CD8-positive, alpha-beta memory T cell (primary cell): Measurements from ENCODE around the gene OSGIN1. TPM values are rescaled to one million over a fixed set of nuclear protein-coding genes. Genes with fewer than 3 reads are reported as not detected.
A peak's percentile ranks its signal among the peaks of the same experiment; 100 is the strongest.

Experiments used
- CTCF ChIA-PET: fragments of 350-600 bp; sonication (Branson Sonifier 250); formaldehyde crosslinking; loops from one replicate; lab custom pipeline; 2021; ENCODE audit warnings: antibody characterized with exemption; lab: Charles Lee
- POLR2A ChIA-PET: fragments of 350-600 bp; sonication (Branson Sonifier 250); formaldehyde crosslinking; loops from one replicate; lab custom pipeline; 2021; ENCODE audit warnings: antibody characterized with exemption; lab: Charles Lee
- DNase-seq, 5 donors: peaks; one replicate each; pipeline versions ENCODE4 v3.0.0 to v3.0.0-alpha.2; 2020 to 2022; ENCODE audit warnings: mixed read lengths in 1 of 5
- H3K27ac ChIP-seq: one replicate; pipeline ENCODE4 v1.7.0; 2013; ENCODE audit warnings: low read depth, mild to moderate bottlenecking, low read length, moderate library complexity
- H3K27me3 ChIP-seq: 2 replicates; pipeline ENCODE4 v1.7.0; 2013; ENCODE audit warnings: low read length, mild to moderate bottlenecking; ENCODE audit not compliant: insufficient read depth, poor library complexity, severe bottlenecking
- H3K36me3 ChIP-seq: 2 replicates; pipeline ENCODE4 v1.7.0; 2013; ENCODE audit warnings: mild to moderate bottlenecking, low read length, moderate library complexity; ENCODE audit not compliant: insufficient read depth
- H3K4me1 ChIP-seq: 2 replicates; pipeline ENCODE4 v1.7.0; 2013; ENCODE audit warnings: mild to moderate bottlenecking, low read length, moderate library complexity; ENCODE audit not compliant: insufficient read depth
- H3K4me3 ChIP-seq: 2 replicates; pipeline ENCODE4 v1.7.0; 2013; ENCODE audit warnings: mild to moderate bottlenecking, low read length
- H3K9me3 ChIP-seq: 2 replicates; pipeline ENCODE4 v1.7.0; 2013; ENCODE audit warnings: mild to moderate bottlenecking, low read length
- H3K27ac Mint-ChIP-seq, 8 donors: one replicate each; pipeline ENCODE4 v1.8.0; 2020 to 2021; ENCODE audit warnings: mixed read lengths in 8 of 8, mild to moderate bottlenecking in 6 of 8, inconsistent platforms in 3 of 8, moderate library complexity in 3 of 8
- H3K27me3 Mint-ChIP-seq, 2 donors: one replicate each; pipeline ENCODE4 v1.8.0; 2020 to 2021; ENCODE audit warnings: mixed read lengths in 2 of 2, mild to moderate bottlenecking in 1 of 2, moderate library complexity in 1 of 2
- H3K36me3 Mint-ChIP-seq, 3 donors: one replicate each; pipeline ENCODE4 v1.8.0; 2020 to 2021; ENCODE audit warnings: mixed read lengths in 3 of 3, inconsistent platforms in 1 of 3, mild to moderate bottlenecking in 1 of 3
- H3K4me1 Mint-ChIP-seq, 3 donors: one replicate each; pipeline ENCODE4 v1.8.0; 2020 to 2021; ENCODE audit warnings: mixed read lengths in 3 of 3, inconsistent platforms in 1 of 3, mild to moderate bottlenecking in 1 of 3
- H3K4me3 Mint-ChIP-seq, 7 donors: one replicate each; pipeline ENCODE4 v1.8.0; 2020 to 2021; ENCODE audit warnings: mixed read lengths in 7 of 7, mild to moderate bottlenecking in 6 of 7, moderate library complexity in 4 of 7, inconsistent platforms in 2 of 7
- H3K9me3 Mint-ChIP-seq, 5 donors: one replicate each; pipeline ENCODE4 v1.8.0; 2020 to 2022; ENCODE audit warnings: mixed read lengths in 5 of 5, mild to moderate bottlenecking in 3 of 5, moderate library complexity in 2 of 5, inconsistent platforms in 1 of 5
- polyA plus RNA-seq: library from polyadenylated mRNA; unstranded; fragments of 300-500 nt; fragmentation: Illumina TruSeq; gene quantifications from one replicate; pipeline ENCODE4 v1.2.3, GENCODE V29; 2021
- total RNA-seq, 2 experiments: library from RNA; stranded (reverse); gene quantifications; one replicate each; pipeline ENCODE4 v1.2.3, GENCODE V29; 2021

OSGIN1 gene
- total and polyA plus RNA-seq, 3 experiments from 2014 or later: 0.21 to 0.86 (median 0.83) TPM

DNA sequence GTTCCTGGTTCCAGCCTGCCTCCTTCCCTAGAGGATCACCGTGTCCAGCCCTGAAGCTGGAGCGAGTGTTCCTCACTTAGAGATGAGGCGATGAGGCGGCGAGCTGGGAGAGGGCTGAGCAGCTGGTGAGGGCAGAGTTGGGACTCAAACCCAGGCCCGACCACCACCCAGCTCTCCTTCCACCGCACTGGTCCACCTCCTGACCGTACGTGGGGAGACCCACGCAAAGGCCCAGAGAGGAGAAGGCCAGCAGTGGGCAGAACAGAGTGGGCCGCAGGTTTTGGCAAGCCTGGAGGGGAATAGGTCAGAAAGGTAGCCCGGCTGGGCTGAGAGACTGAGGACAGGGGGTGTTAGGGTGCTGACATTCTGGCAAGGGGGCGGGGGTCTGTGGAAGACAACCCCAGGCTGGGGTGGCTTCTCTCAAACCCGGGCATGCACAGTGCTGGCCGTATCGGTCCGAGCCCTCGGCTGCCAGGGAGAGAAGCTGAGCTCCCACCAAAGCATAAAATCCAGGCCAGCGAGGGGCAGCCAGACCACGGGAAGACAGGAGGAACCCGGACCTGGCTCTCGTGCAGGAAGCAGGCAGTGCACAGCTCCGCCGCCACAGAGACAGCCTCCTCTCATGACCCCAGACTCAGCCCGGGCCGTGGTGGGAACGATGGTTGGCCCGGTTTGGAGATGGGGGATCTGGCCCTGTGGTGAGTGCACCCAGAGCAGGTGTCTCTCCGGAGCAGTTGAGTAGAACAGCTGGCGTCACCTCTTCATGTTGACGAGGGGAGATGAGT is 29.3 kb upstream of the OSGIN1 start:
- Histone ChIP-seq H3K9me3 (no peaks in the 10 kb centered on the region), H3K36me3 (peaks cover 12% of the 10 kb centered on the region), H3K27ac (no peak overlapping the region), H3K27me3 (no peaks in the 10 kb centered on the region), H3K4me3 (no peak overlapping the region), H3K4me1 (no peaks in the 10 kb centered on the region)
- POLR2A ChIA-PET: no interaction called here
- CTCF ChIA-PET: no interaction called here
- no peaks in the 10 kb centered on the region for H3K27me3 Mint-ChIP-seq
- H3K9me3 Mint-ChIP-seq: no peaks in the 10 kb centered on the region
- no peak for DNase-seq
- no peak overlapping the region for H3K4me3 Mint-ChIP-seq
- H3K27ac Mint-ChIP-seq: peak overlapping the region in 1 of 8 donors; percentile 84
- peaks cover 2 to 4% (median 3%) of the 10 kb centered on the region in 3 donors for H3K4me1 Mint-ChIP-seq
- peaks cover 11 to 38% (median 20%) of the 10 kb centered on the region in 3 donors for H3K36me3 Mint-ChIP-seq

GRCh38 chr16:83924686-83925085 is 28.4 kb upstream of the OSGIN1 start:
- Histone ChIP-seq H3K36me3 (peaks cover 3% of the 10 kb centered on the region), H3K27me3 (no peaks in the 10 kb centered on the region), H3K27ac (no peak overlapping the region), H3K4me1 (no peaks in the 10 kb centered on the region), H3K9me3 (no peaks in the 10 kb centered on the region), H3K4me3 (no peak overlapping the region)
- Mint-ChIP-seq H3K36me3 (peaks cover 6 to 29% (median 11%) of the 10 kb centered on the region in 3 donors), H3K9me3 (no peaks in the 10 kb centered on the region), H3K4me1 (peaks cover 2 to 4% (median 3%) of the 10 kb centered on the region in 3 donors), H3K27me3 (no peaks in the 10 kb centered on the region), H3K27ac (peak overlapping the region in 2 of 8 donors; percentile 51 to 65), H3K4me3 (no peak overlapping the region)
- DNase-seq: no peak
- ChIA-PET POLR2A (no interaction called here), CTCF (no interaction called here)

- Histone ChIP-seq H3K27ac (no peak overlapping the region), H3K4me1 (no peaks in the 10 kb centered on the region), H3K9me3 (no peaks in the 10 kb centered on the region), H3K27me3 (no peaks in the 10 kb centered on the region), H3K4me3 (no peak overlapping the region), H3K36me3 (no peaks in the 10 kb centered on the region)
- H3K27ac Mint-ChIP-seq: peak overlapping the region in 3 of 8 donors; percentile 41 to 92 (median 51)
- peaks cover 2 to 4% (median 3%) of the 10 kb centered on the region in 3 donors for H3K4me1 Mint-ChIP-seq
- no peak for DNase-seq
- peaks cover 0 to 3% of the 10 kb centered on the region in 2 donors for H3K27me3 Mint-ChIP-seq
- H3K36me3 Mint-ChIP-seq: peaks cover 4 to 24% (median 8%) of the 10 kb centered on the region in 3 donors
- no peak overlapping the region for H3K4me3 Mint-ChIP-seq
- POLR2A ChIA-PET: no interaction called here
- no peaks in the 10 kb centered on the region for H3K9me3 Mint-ChIP-seq
- CTCF ChIA-PET: interaction anchor here (1.3 kb wide), 1 partner anchor 99 kb away, joined by 3 read pairs; no protein-coding TSS in a partner anchor
These were observed 27.7 kb upstream of the OSGIN1 start for GRCh38 chr16:83925095-83925905.

GRCh38 chr16:83925957-83926725 is 26.9 kb upstream of the OSGIN1 start:
- Mint-ChIP-seq H3K4me1 (peaks cover 2 to 4% (median 3%) of the 10 kb centered on the region in 3 donors), H3K27me3 (peaks cover 0 to 3% of the 10 kb centered on the region in 2 donors), H3K4me3 (no peak overlapping the region), H3K36me3 (peaks cover 0 to 20% (median 2%) of the 10 kb centered on the region in 3 donors), H3K27ac (peak overlapping the region in 2 of 8 donors; percentile 41 to 77), H3K9me3 (no peaks in the 10 kb centered on the region)
- Histone ChIP-seq H3K9me3 (no peaks in the 10 kb centered on the region), H3K4me1 (no peaks in the 10 kb centered on the region), H3K36me3 (no peaks in the 10 kb centered on the region), H3K4me3 (no peak overlapping the region), H3K27me3 (no peaks in the 10 kb centered on the region), H3K27ac (no peak overlapping the region)
- no peak for DNase-seq
- ChIA-PET POLR2A (no interaction called here), CTCF (interaction anchor here (0.9 to 1.8 kb wide), 4 partner anchors 11 to 100 kb away, joined by 3 to 5 read pairs (median 3); no protein-coding TSS in a partner anchor)

DNA sequence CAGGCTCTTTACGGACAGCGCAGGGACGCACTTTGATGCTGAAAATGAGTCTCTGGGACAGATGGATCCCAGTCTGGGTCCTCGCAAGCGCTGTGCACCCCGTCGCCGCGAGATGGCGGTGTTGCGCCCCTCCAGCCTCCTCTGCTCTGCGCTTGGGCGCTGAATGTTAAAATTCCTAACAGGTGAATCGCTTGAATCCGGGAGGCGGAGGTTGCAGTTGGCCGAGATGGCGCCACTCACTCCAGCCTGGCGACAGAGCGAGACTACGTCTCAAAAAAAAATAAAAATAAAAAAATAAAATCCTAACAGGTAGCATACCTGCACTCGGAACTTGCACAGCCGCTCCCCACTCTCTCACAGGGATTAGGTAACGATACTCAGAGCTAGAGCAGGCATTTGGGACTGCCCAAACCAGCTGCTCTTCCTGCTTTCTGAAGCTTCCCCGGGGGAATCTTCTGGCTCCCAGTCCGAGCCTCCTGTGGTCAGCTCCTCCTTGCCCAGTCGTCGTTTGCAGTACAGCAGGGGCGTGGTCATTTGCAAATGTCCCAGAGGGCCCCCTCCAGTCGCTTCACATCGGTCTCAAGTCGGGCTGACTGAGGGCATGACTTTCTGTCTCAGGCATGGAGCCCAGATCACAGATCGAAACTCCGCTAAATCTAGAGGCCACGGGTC is 26.2 kb upstream of the OSGIN1 start:
- H3K27me3 Mint-ChIP-seq: peaks cover 0 to 3% of the 10 kb centered on the region in 2 donors
- Histone ChIP-seq H3K4me3 (no peak overlapping the region), H3K36me3 (no peaks in the 10 kb centered on the region), H3K27ac (no peak overlapping the region), H3K4me1 (no peaks in the 10 kb centered on the region), H3K27me3 (no peaks in the 10 kb centered on the region), H3K9me3 (no peaks in the 10 kb centered on the region)
- peaks cover 0 to 16% (median 0%) of the 10 kb centered on the region in 3 donors for H3K36me3 Mint-ChIP-seq
- H3K4me1 Mint-ChIP-seq: peaks cover 2 to 4% (median 3%) of the 10 kb centered on the region in 3 donors
- H3K9me3 Mint-ChIP-seq: no peaks in the 10 kb centered on the region
- peak overlapping the region in 1 of 8 donors; percentile 77 for H3K27ac Mint-ChIP-seq
- ChIA-PET POLR2A (no interaction called here), CTCF (interaction anchor here (0.8 to 1.8 kb wide), 5 partner anchors 11 to 86 kb away, joined by 3 to 5 read pairs (median 3); no protein-coding TSS in a partner anchor)
- H3K4me3 Mint-ChIP-seq: no peak overlapping the region
- peak; percentile 16 to 57 (median 37) for DNase-seq

GRCh38 chr16:83928341-83929055 is 24.5 kb upstream of the OSGIN1 start:
- ChIA-PET POLR2A (no interaction called here), CTCF (no interaction called here)
- peak in 1 of 5 donors; percentile 41 for DNase-seq
- Histone ChIP-seq H3K4me3 (no peak overlapping the region), H3K27me3 (no peaks in the 10 kb centered on the region), H3K9me3 (no peaks in the 10 kb centered on the region), H3K27ac (no peak overlapping the region), H3K36me3 (no peaks in the 10 kb centered on the region), H3K4me1 (no peaks in the 10 kb centered on the region)
- Mint-ChIP-seq H3K27me3 (peaks cover 0 to 3% of the 10 kb centered on the region in 2 donors), H3K27ac (peak overlapping the region in 1 of 8 donors; percentile 6), H3K4me1 (peaks cover 2 to 4% (median 3%) of the 10 kb centered on the region in 3 donors), H3K9me3 (no peaks in the 10 kb centered on the region), H3K36me3 (peaks cover 0 to 6% (median 0%) of the 10 kb centered on the region in 3 donors), H3K4me3 (no peak overlapping the region)
